ENCODE data around the gene AUP1.

The AUP1 gene

DNA sequence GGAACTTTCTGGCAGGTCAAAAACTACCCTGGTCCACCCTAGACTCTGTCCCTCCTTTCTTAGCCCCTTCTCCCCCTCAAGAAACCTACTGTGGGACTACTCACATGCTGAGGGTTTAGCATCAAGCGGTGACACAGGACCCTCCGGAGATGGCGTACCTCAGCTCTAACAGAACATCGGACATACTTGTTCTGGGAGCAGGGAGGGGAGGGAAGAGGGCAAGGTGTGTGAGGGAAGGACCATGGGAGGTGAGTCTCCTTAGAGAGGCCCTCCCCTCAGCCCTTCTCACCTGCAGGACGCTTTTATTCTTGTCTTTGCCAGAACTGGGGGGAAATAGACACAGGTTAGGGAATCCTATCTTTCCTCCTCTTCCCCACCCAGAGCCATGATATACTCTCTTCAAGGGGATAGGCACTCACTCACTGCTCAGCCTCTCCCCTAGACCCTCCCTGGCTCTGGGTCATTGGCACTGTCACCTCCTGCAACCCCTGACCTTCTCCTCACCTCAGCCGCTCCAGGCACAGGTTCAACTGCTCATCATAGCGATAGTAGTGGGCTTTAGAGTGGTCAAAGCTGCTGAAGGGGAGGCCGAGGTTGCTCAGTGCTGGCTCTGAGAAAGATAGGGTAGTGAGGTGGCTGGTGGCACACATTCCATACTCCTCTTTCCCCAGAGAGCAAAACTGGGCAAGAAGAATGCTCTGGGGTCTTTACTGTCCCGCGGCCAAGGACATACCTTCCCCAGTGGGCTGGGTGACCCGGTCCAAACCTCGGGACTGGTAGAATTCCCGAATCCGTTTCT lies 23.9 kb downstream of the AUP1 start:
- TF ChIP-seq, protein P1, sequence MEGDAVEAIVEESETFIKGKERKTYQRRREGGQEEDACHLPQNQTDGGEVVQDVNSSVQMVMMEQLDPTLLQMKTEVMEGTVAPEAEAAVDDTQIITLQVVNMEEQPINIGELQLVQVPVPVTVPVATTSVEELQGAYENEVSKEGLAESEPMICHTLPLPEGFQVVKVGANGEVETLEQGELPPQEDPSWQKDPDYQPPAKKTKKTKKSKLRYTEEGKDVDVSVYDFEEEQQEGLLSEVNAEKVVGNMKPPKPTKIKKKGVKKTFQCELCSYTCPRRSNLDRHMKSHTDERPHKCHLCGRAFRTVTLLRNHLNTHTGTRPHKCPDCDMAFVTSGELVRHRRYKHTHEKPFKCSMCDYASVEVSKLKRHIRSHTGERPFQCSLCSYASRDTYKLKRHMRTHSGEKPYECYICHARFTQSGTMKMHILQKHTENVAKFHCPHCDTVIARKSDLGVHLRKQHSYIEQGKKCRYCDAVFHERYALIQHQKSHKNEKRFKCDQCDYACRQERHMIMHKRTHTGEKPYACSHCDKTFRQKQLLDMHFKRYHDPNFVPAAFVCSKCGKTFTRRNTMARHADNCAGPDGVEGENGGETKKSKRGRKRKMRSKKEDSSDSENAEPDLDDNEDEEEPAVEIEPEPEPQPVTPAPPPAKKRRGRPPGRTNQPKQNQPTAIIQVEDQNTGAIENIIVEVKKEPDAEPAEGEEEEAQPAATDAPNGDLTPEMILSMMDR (IDR thresholded peaks at IDR 0.05; ENCODE audit: control insufficient read depth, extremely low read depth, insufficient read depth), result no peak
- DNase-seq (ENCODE audit: low read depth), result no peak
- H3K4me3 ChIP-seq (ENCODE audit: low read depth, low read length), result no peak overlapping the region

DNA sequence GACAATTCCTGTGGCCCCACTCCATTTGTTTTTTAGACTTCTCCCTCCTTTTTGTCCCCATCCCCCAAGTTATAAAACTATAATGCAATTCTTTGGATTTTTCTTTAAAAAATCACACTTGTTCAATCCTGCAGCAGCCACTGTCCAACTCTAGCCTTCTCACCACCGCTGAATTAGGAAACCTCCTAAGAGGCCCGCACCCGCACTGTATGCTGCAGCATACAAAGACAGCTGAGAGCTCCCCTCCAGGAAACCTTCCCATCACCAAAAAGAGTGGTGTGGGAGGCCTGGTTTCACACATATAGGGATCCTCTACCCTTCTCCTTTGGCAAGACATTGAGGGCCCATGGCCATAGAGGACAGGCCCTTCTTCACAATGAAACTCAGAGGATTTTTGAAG lies 24.9 kb downstream of the AUP1 start:
- TF ChIP-seq, protein P1 (IDR thresholded peaks at IDR 0.05; ENCODE audit: control insufficient read depth, extremely low read depth, insufficient read depth), result no peak
- H3K4me3 ChIP-seq (ENCODE audit: low read depth, low read length), result no peak overlapping the region
- no peak for DNase-seq (ENCODE audit: low read depth)

GRCh38 chr2:74503506-74504475 lies 25.7 kb downstream of the AUP1 start:
- TF ChIP-seq, protein P1 (IDR thresholded peaks at IDR 0.05; ENCODE audit: control insufficient read depth, extremely low read depth, insufficient read depth), result no peak
- no peak overlapping the region for H3K4me3 ChIP-seq (ENCODE audit: low read depth, low read length)
- DNase-seq (ENCODE audit: low read depth), result no peak

DNA sequence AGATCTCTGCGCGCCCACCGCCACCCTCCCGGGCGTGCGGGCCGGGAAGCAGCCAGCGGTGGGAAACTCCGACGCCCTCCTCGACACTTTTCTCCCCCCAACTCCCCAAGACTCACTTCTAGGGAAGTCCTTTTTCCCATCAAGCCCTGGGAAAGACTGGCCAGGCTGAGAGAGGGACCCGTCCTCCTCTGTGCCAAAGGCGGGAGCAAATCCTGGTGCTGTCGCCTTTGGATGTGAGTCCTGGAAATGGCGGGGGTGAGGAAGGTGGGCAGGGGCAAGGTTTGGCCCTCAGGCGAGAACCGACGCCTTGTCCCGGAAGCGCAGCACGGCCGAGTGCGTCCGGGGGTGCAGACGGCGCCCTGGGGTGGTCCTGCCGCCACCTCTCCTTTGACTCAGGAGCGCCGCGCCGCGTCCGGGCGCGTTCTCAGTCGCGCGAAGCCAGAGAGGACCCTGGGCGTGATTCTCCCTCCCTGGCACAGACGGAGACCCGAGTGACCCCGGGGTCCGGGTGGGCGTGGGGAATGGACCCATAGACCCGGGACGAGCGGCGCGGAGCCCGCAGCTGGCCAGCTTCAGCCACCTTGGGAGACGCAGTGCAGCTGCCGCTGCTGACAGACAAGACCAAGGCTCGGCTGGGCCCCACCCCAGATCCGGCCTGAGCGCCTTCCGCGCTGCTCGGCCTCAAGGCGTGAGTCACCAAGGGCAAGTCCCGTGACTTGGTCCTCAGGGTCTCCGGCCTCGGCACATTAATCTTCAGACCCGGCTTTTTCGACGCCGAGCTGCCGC lies 26.6 kb downstream of the AUP1 start:
- H3K4me3 ChIP-seq (ENCODE audit: low read depth, low read length), result no peak overlapping the region
- no peak for DNase-seq (ENCODE audit: low read depth)
- TF ChIP-seq, protein P1 (IDR thresholded peaks at IDR 0.05; ENCODE audit: control insufficient read depth, extremely low read depth, insufficient read depth), result no peak

- DNase-seq (ENCODE audit: low read depth), result no peak
- H3K4me3 ChIP-seq (ENCODE audit: low read depth, low read length), result no peak overlapping the region
- TF ChIP-seq, protein P1 (IDR thresholded peaks at IDR 0.05; ENCODE audit: control insufficient read depth, extremely low read depth, insufficient read depth), result no peak
Measured at GRCh38 chr2:74502147-74502719, 27.3 kb downstream of the AUP1 start.

Measured in LNCaP clone FGC (cell line).